Stimulated activated CD4-positive, alpha-beta T cell treated with anti-CD3 and anti-CD28 coated beads, Interleukin-2, amount 100 ng/mL, for 24 hours (primary cell): Measurements from ENCODE around the gene RHBDL3.
"Not testable (repeated sequence)": the region's sequence is repeated elsewhere in the genome, so short reads cannot be mapped to it uniquely, and the experiment has no call there.

Source experiments
- DNase-seq, 2 donors: peaks; one replicate each; pipeline ENCODE4 v3.0.0-alpha.2; 2020

The RHBDL3 gene

GRCh38 chr17:32265192-32265923, at the start of gene RHBDL3:
Gene RHBDL3, plus strand, starts transcription at chr17:32265832. Its CDS starts 358 bp downstream, at chr17:32266190.
- DNase-seq: peak in 1 of 2 donors; percentile 24

GRCh38 chr17:32222621-32223020, 43.0 kb upstream of the RHBDL3 start:
- no peak for DNase-seq

- DNase-seq: no peak
Measured at GRCh38 chr17:32223703-32224102, 41.9 kb upstream of the RHBDL3 start.

- no peak for DNase-seq
Measured at GRCh38 chr17:32226886-32227285, 38.7 kb upstream of the RHBDL3 start.

- DNase-seq: no peak
Measured at GRCh38 chr17:32227910-32228309, 37.7 kb upstream of the RHBDL3 start.

GRCh38 chr17:32235588-32235987, 30.0 kb upstream of the RHBDL3 start:
- no peak for DNase-seq

- DNase-seq: no peak
Measured at GRCh38 chr17:32239456-32239855, 26.2 kb upstream of the RHBDL3 start.

GRCh38 chr17:32240750-32241149, 24.9 kb upstream of the RHBDL3 start:
- no peak for DNase-seq

- no peak for DNase-seq
Measured at GRCh38 chr17:32241640-32242039, 24.0 kb upstream of the RHBDL3 start.

GRCh38 chr17:32249475-32249874, 16.2 kb upstream of the RHBDL3 start:
- no peak for DNase-seq

- DNase-seq: peak; percentile 69 to 78
Measured at GRCh38 chr17:32253117-32253611, 12.5 kb upstream of the RHBDL3 start.

- DNase-seq: no peak
Measured at GRCh38 chr17:32256012-32256700, 9.5 kb upstream of the RHBDL3 start.

- no peak for DNase-seq
Measured at GRCh38 chr17:32256701-32257019, 9.0 kb upstream of the RHBDL3 start.

GRCh38 chr17:32258383-32259140, 7.1 kb upstream of the RHBDL3 start:
- no peak for DNase-seq

- DNase-seq: no peak
Measured at GRCh38 chr17:32259586-32259985, 6.0 kb upstream of the RHBDL3 start.

- DNase-seq: no peak
Measured at GRCh38 chr17:32261417-32261736, 4.3 kb upstream of the RHBDL3 start.

- no peak for DNase-seq
Measured at GRCh38 chr17:32261936-32262510, 3.6 kb upstream of the RHBDL3 start.

- not testable (repeated sequence) for DNase-seq
Measured at GRCh38 chr17:32263515-32263914, 2.1 kb upstream of the RHBDL3 start.

GRCh38 chr17:32264140-32264799, 1.4 kb upstream of the RHBDL3 start:
- no peak for DNase-seq

- no peak for DNase-seq
Measured at GRCh38 chr17:32264823-32265191, 825 bp upstream of the RHBDL3 start.

GRCh38 chr17:32266051-32266388, 388 bp downstream of the RHBDL3 start:
- DNase-seq: no peak

GRCh38 chr17:32266389-32267301, 1.0 kb downstream of the RHBDL3 start:
- DNase-seq: peak in 1 of 2 donors; percentile 31
